ENCODE data around the gene DCUN1D3. TPM values are rescaled to one million over a fixed set of nuclear protein-coding genes. Genes with fewer than 3 reads are reported as not detected.

DCUN1D3 gene
- total RNA-seq, 4 donors from 2014 or later: 18.3 to 37.4 (median 27.8) TPM

- 60% methylated on average over 2 of the region's 2 CpGs for whole genome bisulfite sequencing
- TF ChIP-seq CTCF (IDR thresholded peaks at IDR 0.05) (no peak), POLR2AphosphoS5 (IDR thresholded peaks at IDR 0.05) (no peak), POLR2A (IDR thresholded peaks at IDR 0.05; ENCODE audit: low read depth) (no peak), EP300 (IDR thresholded peaks at IDR 0.05) (no peak)
- H3K27me3 ChIP-seq: no peaks in the 10 kb centered on the region
- peaks cover 88 to 100% (median 93%) of the 10 kb centered on the region in 4 donors for H3K4me1 ChIP-seq
- no peaks in the 10 kb centered on the region for H3K9me3 ChIP-seq
- intact Hi-C loops (cut with DNase I): no loop called here
- H3K27ac ChIP-seq (replicated peaks in 1 of 4): peak overlapping the region; percentile 70 to 80 (median 72)
- H3K4me3 ChIP-seq: no peak overlapping the region
- DNase-seq (ENCODE audit: extremely low spot score): no peak
- H3K36me3 ChIP-seq: no peaks in the 10 kb centered on the region
Observed at GRCh38 chr16:20871258-20871657, 28.9 kb downstream of the DCUN1D3 start.

GRCh38 chr16:20870122-20870820, 29.9 kb downstream of the DCUN1D3 start:
- peaks cover 92 to 100% (median 98%) of the 10 kb centered on the region in 4 donors for H3K4me1 ChIP-seq
- H3K27me3 ChIP-seq: no peaks in the 10 kb centered on the region
- H3K27ac ChIP-seq (replicated peaks in 1 of 4): peak overlapping the region; percentile 70 to 80 (median 72)
- no peak overlapping the region for H3K4me3 ChIP-seq
- no peaks in the 10 kb centered on the region for H3K9me3 ChIP-seq
- 43% methylated on average over 2 of the region's 2 CpGs for WGBS
- intact Hi-C loops (cut with DNase I): no loop called here
- TF ChIP-seq EP300 (IDR thresholded peaks at IDR 0.05) (no peak), CTCF (IDR thresholded peaks at IDR 0.05) (no peak), POLR2A (IDR thresholded peaks at IDR 0.05; ENCODE audit: low read depth) (no peak), POLR2AphosphoS5 (IDR thresholded peaks at IDR 0.05) (no peak)
- H3K36me3 ChIP-seq: no peaks in the 10 kb centered on the region
- no peak for DNase-seq (ENCODE audit: extremely low spot score)

GRCh38 chr16:20868890-20869289, 31.3 kb downstream of the DCUN1D3 start:
- Histone ChIP-seq H3K4me3 (peak overlapping the region in 1 of 4 donors; percentile 11), H3K27me3 (no peaks in the 10 kb centered on the region), H3K4me1 (peaks cover 80 to 96% (median 94%) of the 10 kb centered on the region in 4 donors), H3K36me3 (no peaks in the 10 kb centered on the region), H3K27ac (replicated peaks in 1 of 4) (peak overlapping the region; percentile 70 to 80 (median 72)), H3K9me3 (no peaks in the 10 kb centered on the region)
- no peak for DNase-seq (ENCODE audit: extremely low spot score)
- 9% methylated on average over 3 of the region's 3 CpGs for WGBS
- TF ChIP-seq POLR2AphosphoS5 (IDR thresholded peaks at IDR 0.05): peak; percentile 68 to 80
- no peak for TF ChIP-seq CTCF (IDR thresholded peaks at IDR 0.05)
- intact Hi-C loops (cut with DNase I): no loop called here

GRCh38 chr16:20867585-20867984, 32.6 kb downstream of the DCUN1D3 start:
- intact Hi-C loops (cut with DNase I): no loop called here
- peak overlapping the region; percentile 70 to 80 (median 72) for H3K27ac ChIP-seq (replicated peaks in 1 of 4)

More at GRCh38 chr16:20867585-20867984, 32.6 kb downstream of the DCUN1D3 start:
- H3K4me3 ChIP-seq: no peak overlapping the region
- H3K9me3 ChIP-seq: no peaks in the 10 kb centered on the region
- TF ChIP-seq CTCF (IDR thresholded peaks at IDR 0.05) (no peak), POLR2A (IDR thresholded peaks at IDR 0.05; ENCODE audit: low read depth) (no peak), POLR2AphosphoS5 (IDR thresholded peaks at IDR 0.05) (no peak), EP300 (IDR thresholded peaks at IDR 0.05) (no peak)
- DNase-seq (ENCODE audit: extremely low spot score): no peak
- no peaks in the 10 kb centered on the region for H3K27me3 ChIP-seq
- peaks cover 0 to under 1% (median 0%) of the 10 kb centered on the region in 4 donors for H3K36me3 ChIP-seq
- peaks cover 74 to 98% (median 88%) of the 10 kb centered on the region in 4 donors for H3K4me1 ChIP-seq
- 63% methylated on average over 2 of the region's 2 CpGs for WGBS

Data from esophagus muscularis mucosa (tissue), 4 donors.